Tibial nerve (tissue), 4 donors: ENCODE data around the gene TNNC1.

Experiments
- CTCF ChIP-seq, 5 experiments: fragments of 200-600 bp in 3 of 5; fragments of 450-650 bp in 2 of 5; sonication (generic) in 3 of 5; IDR thresholded peaks; one replicate each; pipeline ENCODE4 v1.5.1; 2016 to 2019; ENCODE audit warnings: antibody characterized with exemption in 5 of 5, mild to moderate bottlenecking in 3 of 5, moderate library complexity in 2 of 5
- EP300 ChIP-seq, 2 donors: sonication (generic); formaldehyde crosslinking; IDR thresholded peaks; one replicate each; pipeline ENCODE4 v1.6.1; 2017; ENCODE audit warnings: antibody characterized with exemption in 2 of 2, mild to moderate bottlenecking in 1 of 2
- POLR2A ChIP-seq, 2 donors: fragments of 450-650 bp; IDR thresholded peaks; one replicate each; pipeline ENCODE4 v1.6.1; 2017; ENCODE audit warnings: antibody characterized with exemption in 2 of 2, mild to moderate bottlenecking in 2 of 2, moderate library complexity in 2 of 2

- TF ChIP-seq CTCF (IDR thresholded peaks at IDR 0.05), result no peak
- no peak for TF ChIP-seq POLR2A (IDR thresholded peaks at IDR 0.05)
- TF ChIP-seq EP300 (IDR thresholded peaks at IDR 0.05), result no peak
Measured at GRCh38 chr3:52473026-52473425, 19.2 kb upstream of the TNNC1 start.
